BJ (cell line): ENCODE results near the gene CDH22. TPM values are rescaled to one million over a fixed set of nuclear protein-coding genes. Genes with fewer than 3 reads are reported as not detected.

Experiments
- CTCF ChIA-PET: fragments of 350-600 bp; formaldehyde crosslinking; extraction: SDS; loops from one replicate; lab custom pipeline; 2021; ENCODE audit warnings: antibody characterized with exemption, inconsistent platforms; lab: Yijun Ruan, JAX
- POLR2A ChIA-PET: fragments of 300-600 bp; sonication (Branson Sonifier 250); formaldehyde crosslinking; extraction: SDS; loops from one replicate; lab custom pipeline; 2021; ENCODE audit warnings: antibody characterized with exemption; lab: Charles Lee
- DNase-seq: peaks from one replicate; pipeline ENCODE4 v3.0.0-alpha.2; 2011; ENCODE audit warnings: low read depth
- H3K27me3 ChIP-seq: 2 replicates; pipeline ENCODE4 v1.6.0; 2011; ENCODE audit warnings: low read length; ENCODE audit not compliant: control insufficient read depth, insufficient read depth
- H3K36me3 ChIP-seq: 2 replicates; pipeline ENCODE4 v1.5.1; 2011; ENCODE audit warnings: low read length; ENCODE audit not compliant: control insufficient read depth, insufficient read depth
- H3K4me3 ChIP-seq: 2 replicates; pipeline ENCODE4 v1.5.1; 2011; ENCODE audit warnings: low read depth, mild to moderate bottlenecking, control low read depth, low read length
- CTCF ChIP-seq: IDR thresholded peaks from 2 replicates; pipeline ENCODE4 v1.5.1; 2011; ENCODE audit warnings: low read depth, mild to moderate bottlenecking, control low read depth, inconsistent platforms, low read length, moderate library complexity; ENCODE audit not compliant: insufficient read depth
- polyA plus RNA-seq: library from polyadenylated mRNA; depleted of rRNA; stranded (reverse); fragments of >200 nt; gene quantifications from 2 replicates; pipeline ENCODE4 v1.2.3, GENCODE V29; 2011

Gene CDH22
- polyA plus RNA-seq, 1 experiment = not detected

GRCh38 chr20:46252352-46253091 is 55.8 kb downstream of the CDH22 start:
- Histone ChIP-seq H3K27me3 (peaks cover 21% of the 10 kb centered on the region), H3K36me3 (no peaks in the 10 kb centered on the region), H3K4me3 (no peak overlapping the region)
- TF ChIP-seq CTCF = no peak
- POLR2A ChIA-PET = no interaction called here
- CTCF ChIA-PET = interaction anchor here (1.0 kb wide), 1 partner anchor 238 kb away, joined by 3 read pairs; no protein-coding TSS in a partner anchor
- no peak for DNase-seq

- no peak for TF ChIP-seq CTCF
- Histone ChIP-seq H3K4me3 (no peak overlapping the region), H3K36me3 (no peaks in the 10 kb centered on the region), H3K27me3 (peaks cover 23% of the 10 kb centered on the region)
- POLR2A ChIA-PET = no interaction called here
- CTCF ChIA-PET = no interaction called here
- no peak for DNase-seq
Observed at GRCh38 chr20:46251211-46251673, 57.1 kb downstream of the CDH22 start.

GRCh38 chr20:46250772-46251171 is 57.5 kb downstream of the CDH22 start:
- TF ChIP-seq CTCF = no peak
- DNase-seq = no peak
- no peaks in the 10 kb centered on the region for H3K36me3 ChIP-seq
- CTCF ChIA-PET = interaction anchor here (1.1 kb wide), 1 partner anchor 49 kb away, joined by 3 read pairs; no protein-coding TSS in a partner anchor
- no peak overlapping the region for H3K4me3 ChIP-seq
- peaks cover 24% of the 10 kb centered on the region for H3K27me3 ChIP-seq
- POLR2A ChIA-PET = no interaction called here

- ChIA-PET CTCF (interaction anchor here (1.1 kb wide), 1 partner anchor 50 kb away, joined by 3 read pairs; no protein-coding TSS in a partner anchor), POLR2A (no interaction called here)
- Histone ChIP-seq H3K4me3 (no peak overlapping the region), H3K36me3 (no peaks in the 10 kb centered on the region), H3K27me3 (peaks cover 30% of the 10 kb centered on the region)
- no peak for TF ChIP-seq CTCF
- no peak for DNase-seq
Observed at GRCh38 chr20:46249671-46250070, 58.6 kb downstream of the CDH22 start.

- CTCF ChIA-PET = no interaction called here
- Histone ChIP-seq H3K4me3 (no peak overlapping the region), H3K36me3 (no peaks in the 10 kb centered on the region), H3K27me3 (peaks cover 21% of the 10 kb centered on the region)
- DNase-seq = no peak
- POLR2A ChIA-PET = no interaction called here
- TF ChIP-seq CTCF = no peak
Observed at GRCh38 chr20:46246559-46246958, 61.7 kb downstream of the CDH22 start.
